Right atrium auricular region (tissue), 2 donors: ENCODE results near the gene MCM9. TPM values are rescaled to one million over a fixed set of nuclear protein-coding genes. Genes with fewer than 3 reads are reported as not detected.
A peak's percentile ranks its signal among the peaks of the same experiment; 100 is the strongest.

Experiments used
- DNase-seq: peaks from one replicate; pipeline ENCODE4 v3.0.0-alpha.2; 2019; ENCODE audit warnings: low spot score
- H3K27ac ChIP-seq, 2 donors: fragments of 200-600 bp; sonication (generic); 1 replicate in 1 of 2; 2 replicates in 1 of 2; pipeline ENCODE4 v1.5.1; 2016 to 2019
- H3K27me3 ChIP-seq, 2 donors: fragments of 200-600 bp; sonication (generic); one replicate each; pipeline versions ENCODE4 v1.5.1 to v1.6.0; 2017 to 2019
- H3K36me3 ChIP-seq: fragments of 200-600 bp; sonication (generic); one replicate; pipeline ENCODE4 v1.5.1; 2016
- H3K4me1 ChIP-seq, 2 donors: fragments of 200-600 bp; sonication (generic); one replicate each; pipeline versions ENCODE4 v1.5.1 to v1.6.0; 2017 to 2019
- H3K4me3 ChIP-seq, 2 donors: fragments of 200-600 bp; sonication (generic); 1 replicate in 1 of 2; 2 replicates in 1 of 2; pipeline ENCODE4 v1.5.1; 2017 to 2019; ENCODE audit warnings: mild to moderate bottlenecking in 1 of 2, moderate library complexity in 1 of 2
- H3K9me3 ChIP-seq, 2 donors: fragments of 200-600 bp; sonication (generic); one replicate each; pipeline ENCODE4 v1.5.1; 2019
- CTCF ChIP-seq, 2 donors: fragments of 200-600 bp; sonication (generic); IDR thresholded peaks; one replicate each; pipeline ENCODE4 v1.5.1; 2019; ENCODE audit warnings: antibody characterized with exemption in 2 of 2
- total RNA-seq, 2 donors: library from RNA; depleted of rRNA; stranded (reverse); fragments of >200 nt; gene quantifications; one replicate each; pipeline ENCODE4 v1.1.0, GENCODE V29; 2016

MCM9 gene
- total RNA-seq, 2 donors from 2014 or later = 5.7 to 7.9 TPM

GRCh38 chr6:118896339-118897136, 38.4 kb downstream of the MCM9 start:
- Histone ChIP-seq H3K4me3 (no peak overlapping the region), H3K9me3 (no peaks in the 10 kb centered on the region), H3K4me1 (peaks cover 0 to 40% of the 10 kb centered on the region in 2 donors), H3K27me3 (no peaks in the 10 kb centered on the region), H3K36me3 (no peaks in the 10 kb centered on the region), H3K27ac (peak overlapping the region; percentile 92 to 98)
- DNase-seq = no peak
- peak in 1 of 2 donors; percentile 41 for TF ChIP-seq CTCF (IDR thresholded peaks at IDR 0.05)

DNA sequence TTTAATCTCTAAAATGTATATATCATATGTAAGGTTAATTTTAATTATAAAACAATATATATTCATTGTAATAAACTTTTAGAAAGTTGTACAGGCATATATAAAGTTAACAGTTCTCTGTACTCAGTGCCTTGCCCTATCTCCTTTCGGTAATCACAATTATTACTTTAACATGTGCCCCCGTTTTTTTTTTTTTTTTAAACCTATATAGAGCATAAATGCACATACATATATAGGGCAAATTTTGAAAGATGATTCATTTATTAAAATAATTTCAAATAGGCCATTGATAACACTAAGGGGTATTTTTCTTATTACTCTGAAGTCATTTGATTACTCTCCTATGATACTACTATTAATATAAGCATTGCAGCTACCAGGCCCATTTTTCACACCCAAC, 39.1 kb downstream of the MCM9 start:
- no peak for DNase-seq
- Histone ChIP-seq H3K9me3 (no peaks in the 10 kb centered on the region), H3K4me1 (peaks cover 0 to 47% of the 10 kb centered on the region in 2 donors), H3K36me3 (no peaks in the 10 kb centered on the region), H3K4me3 (peak overlapping the region in 1 of 2 donors; percentile 73), H3K27me3 (no peaks in the 10 kb centered on the region), H3K27ac (peak overlapping the region; percentile 92 to 98)
- TF ChIP-seq CTCF (IDR thresholded peaks at IDR 0.05) = no peak

DNA sequence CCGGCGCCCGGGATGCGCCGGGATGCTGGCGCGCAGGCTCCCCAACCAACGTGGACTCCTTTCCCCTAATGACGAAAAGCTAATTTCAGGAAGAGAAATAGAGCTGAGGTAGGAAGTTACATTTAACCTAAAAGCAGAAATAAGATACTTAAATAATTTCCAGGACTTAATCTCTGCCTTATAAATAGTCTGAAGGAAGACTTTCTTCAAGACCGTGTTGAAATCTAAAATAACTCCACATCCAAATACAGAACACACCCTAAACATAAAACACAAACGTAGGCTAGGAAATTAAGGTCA, 39.7 kb downstream of the MCM9 start:
- Histone ChIP-seq H3K9me3 (no peaks in the 10 kb centered on the region), H3K27me3 (no peaks in the 10 kb centered on the region), H3K36me3 (no peaks in the 10 kb centered on the region), H3K27ac (peak overlapping the region; percentile 92 to 98), H3K4me1 (peaks cover 0 to 41% of the 10 kb centered on the region in 2 donors), H3K4me3 (peak overlapping the region; percentile 73 to 94)
- TF ChIP-seq CTCF (IDR thresholded peaks at IDR 0.05) = no peak
- DNase-seq = no peak

DNA sequence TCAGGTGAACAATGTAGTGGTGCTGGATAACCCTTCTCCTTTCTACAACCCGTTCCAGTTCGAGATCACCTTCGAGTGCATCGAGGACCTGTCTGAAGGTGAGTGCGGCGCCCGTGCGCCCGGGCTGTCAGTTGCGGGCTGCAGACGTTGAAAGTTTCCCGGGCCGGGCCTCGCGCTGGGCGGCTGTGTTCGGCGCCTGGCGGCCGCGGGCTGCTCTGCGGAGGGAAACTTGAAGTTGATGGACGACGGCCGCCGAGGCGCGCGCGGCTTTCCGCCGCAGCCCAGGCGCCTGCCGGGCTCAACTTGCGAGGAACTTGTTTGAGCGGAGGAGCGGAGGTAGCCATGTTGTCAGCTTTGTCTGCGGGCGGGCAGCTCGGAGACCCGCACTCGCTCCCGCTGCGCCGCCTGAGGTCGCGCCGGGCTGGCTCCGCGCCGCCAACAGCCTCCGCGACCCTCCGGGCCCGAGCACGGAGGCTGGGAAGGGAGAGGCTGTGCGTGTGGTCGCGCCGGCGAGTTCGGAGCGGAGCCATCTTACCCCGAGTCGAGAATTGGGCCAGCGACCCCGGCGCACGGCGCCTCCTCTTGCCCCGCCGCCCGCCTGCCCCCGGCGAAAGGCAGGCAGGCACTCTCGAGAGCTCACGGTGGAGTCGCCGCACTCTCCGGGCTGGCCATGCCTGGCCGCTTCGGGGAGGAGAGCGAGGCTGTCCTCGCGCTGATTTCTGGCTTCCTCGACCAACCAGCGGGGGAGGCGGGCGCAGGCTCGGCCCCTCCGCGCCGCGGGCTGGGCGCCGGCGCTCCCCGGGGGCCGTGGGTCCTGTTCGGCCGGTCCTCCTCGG, 40.3 kb downstream of the MCM9 start:
- peak overlapping the region; percentile 92 to 98 for H3K27ac ChIP-seq
- H3K9me3 ChIP-seq = no peaks in the 10 kb centered on the region
- H3K4me1 ChIP-seq = peaks cover 0 to 39% of the 10 kb centered on the region in 2 donors
- no peaks in the 10 kb centered on the region for H3K27me3 ChIP-seq
- H3K4me3 ChIP-seq = peak overlapping the region; percentile 73 to 94
- peak; percentile 62 for DNase-seq
- no peak for TF ChIP-seq CTCF (IDR thresholded peaks at IDR 0.05)
- no peaks in the 10 kb centered on the region for H3K36me3 ChIP-seq

- Histone ChIP-seq H3K9me3 (no peaks in the 10 kb centered on the region), H3K27me3 (no peaks in the 10 kb centered on the region), H3K36me3 (no peaks in the 10 kb centered on the region), H3K4me1 (peaks cover 0 to 32% of the 10 kb centered on the region in 2 donors), H3K4me3 (peak within 1 kb of the TSS; percentile 73 to 94), H3K27ac (peak within 1 kb of the TSS; percentile 92 to 98)
- peak; percentile 56 to 60 for TF ChIP-seq CTCF (IDR thresholded peaks at IDR 0.05)
- peak; percentile 96 for DNase-seq
Observed at GRCh38 chr6:118893807-118894424, 41.0 kb downstream of the MCM9 start, which contains the start of gene ASF1A. ASF1A (plus strand) TSS chr6:118894152; CDS start chr6:118894414, 262 bp downstream.
